T-helper 2 cell treated with Interferon-gamma antibody and Interleukin-4, amounts not matched to agents 5 μg/mL and 100 μg/mL, for 36 hours (primary cell): ENCODE results near the gene GSDME.

ENCODE experiments used
- DNase-seq: peaks from one replicate; pipeline ENCODE4 v3.0.0; 2021; ENCODE audit warnings: low spot score
- H3K27ac Mint-ChIP-seq: one replicate; pipeline ENCODE4 v1.8.0; 2021; ENCODE audit warnings: mild to moderate bottlenecking, mixed read lengths
- H3K27me3 Mint-ChIP-seq: one replicate; pipeline ENCODE4 v1.8.0; 2021; ENCODE audit warnings: low read depth, mixed read lengths
- H3K36me3 Mint-ChIP-seq: one replicate; pipeline ENCODE4 v1.8.0; 2021; ENCODE audit warnings: low read depth, mixed read lengths
- H3K4me1 Mint-ChIP-seq: one replicate; pipeline ENCODE4 v1.8.0; 2021; ENCODE audit warnings: low read depth, mixed read lengths
- H3K4me3 Mint-ChIP-seq: one replicate; pipeline ENCODE4 v1.8.0; 2022; ENCODE audit warnings: mild to moderate bottlenecking, moderate library complexity, mixed read lengths
- H3K9me3 Mint-ChIP-seq: one replicate; pipeline ENCODE4 v1.8.0; 2021; ENCODE audit warnings: mixed read lengths

Gene GSDME

DNA sequence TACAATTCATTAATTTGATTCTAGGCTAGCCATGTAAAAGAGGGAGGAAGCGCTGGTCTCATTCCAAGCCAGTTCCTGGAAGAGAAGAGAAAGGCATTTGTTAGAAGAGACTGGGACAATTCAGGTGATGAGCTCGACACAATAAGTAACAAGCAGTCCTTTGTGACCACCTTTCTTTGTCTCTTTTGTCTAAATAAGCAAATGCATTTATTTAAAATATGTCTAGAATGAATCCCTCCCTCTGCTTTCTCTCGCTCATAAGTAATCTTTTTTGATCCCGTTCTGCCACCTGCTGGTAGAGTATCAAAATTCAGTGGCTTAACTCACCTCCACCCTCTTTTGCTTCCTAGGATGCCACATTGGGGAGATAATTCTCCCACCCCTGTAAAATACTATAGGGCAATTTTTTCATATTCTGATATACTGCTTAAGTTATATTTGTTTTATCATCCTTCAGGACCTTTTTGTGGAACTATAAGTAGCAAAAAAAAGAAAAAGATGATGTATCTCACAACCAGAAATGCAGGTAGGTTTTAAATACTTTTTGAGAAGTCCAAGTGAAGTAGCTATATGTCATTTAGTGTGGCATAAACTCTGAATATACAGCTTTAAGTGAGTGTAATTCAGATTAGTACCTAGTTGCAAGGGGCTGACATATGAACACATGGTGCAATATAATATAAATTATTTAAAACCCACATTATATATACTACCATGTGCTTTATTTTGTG lies 91.5 kb downstream of the GSDME start:
- Mint-ChIP-seq H3K4me3 (no peak overlapping the region), H3K27ac (no peak overlapping the region), H3K36me3 (no peaks in the 10 kb centered on the region), H3K9me3 (no peaks in the 10 kb centered on the region), H3K27me3 (no peaks in the 10 kb centered on the region), H3K4me1 (peaks cover 6% of the 10 kb centered on the region)
- peak; percentile 15 for DNase-seq

DNA sequence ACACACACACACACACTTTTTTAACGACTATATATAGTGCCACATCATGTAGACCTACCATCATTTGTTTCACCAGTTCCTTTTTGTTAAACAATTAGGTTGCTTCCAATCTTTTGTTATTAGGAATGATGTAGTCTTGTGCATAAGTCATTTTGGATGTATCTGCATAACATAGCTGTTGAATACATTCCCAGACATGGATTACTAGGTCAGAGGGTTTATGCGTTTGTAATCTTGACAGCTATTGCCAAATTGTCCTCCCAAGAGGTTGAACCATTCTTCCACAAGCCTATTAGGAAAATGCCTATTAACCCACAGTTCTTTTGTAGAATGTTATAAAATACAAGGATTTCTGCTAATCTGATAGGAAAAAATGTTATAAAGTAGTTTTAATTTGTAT lies 96.7 kb downstream of the GSDME start:
- Mint-ChIP-seq H3K36me3 (no peaks in the 10 kb centered on the region), H3K27me3 (no peaks in the 10 kb centered on the region), H3K27ac (no peak overlapping the region), H3K4me3 (no peak overlapping the region), H3K9me3 (no peaks in the 10 kb centered on the region), H3K4me1 (no peaks in the 10 kb centered on the region)
- DNase-seq, result no peak

DNA sequence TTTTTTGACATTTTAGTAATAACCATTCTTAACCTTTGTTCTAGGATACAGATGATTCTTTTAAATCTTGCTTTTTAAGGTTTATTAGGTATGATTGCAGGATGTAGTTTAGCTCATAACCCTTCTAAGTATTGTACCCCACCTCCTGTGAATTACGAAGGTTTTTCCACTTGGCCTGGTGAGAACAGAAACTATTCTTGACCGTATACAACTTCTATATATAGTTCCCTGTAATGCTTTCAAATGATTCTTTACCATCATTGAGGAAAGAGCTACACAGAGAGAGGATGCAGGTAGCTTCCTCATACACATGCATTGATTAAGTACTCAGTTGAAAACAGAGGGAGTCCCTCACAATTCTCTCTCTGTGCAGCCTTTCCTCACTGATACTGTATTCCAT lies 97.8 kb downstream of the GSDME start:
- H3K9me3 Mint-ChIP-seq, result no peaks in the 10 kb centered on the region
- no peak overlapping the region for H3K4me3 Mint-ChIP-seq
- no peak overlapping the region for H3K27ac Mint-ChIP-seq
- no peak for DNase-seq
- no peaks in the 10 kb centered on the region for H3K4me1 Mint-ChIP-seq
- H3K36me3 Mint-ChIP-seq, result no peaks in the 10 kb centered on the region
- no peaks in the 10 kb centered on the region for H3K27me3 Mint-ChIP-seq

DNA sequence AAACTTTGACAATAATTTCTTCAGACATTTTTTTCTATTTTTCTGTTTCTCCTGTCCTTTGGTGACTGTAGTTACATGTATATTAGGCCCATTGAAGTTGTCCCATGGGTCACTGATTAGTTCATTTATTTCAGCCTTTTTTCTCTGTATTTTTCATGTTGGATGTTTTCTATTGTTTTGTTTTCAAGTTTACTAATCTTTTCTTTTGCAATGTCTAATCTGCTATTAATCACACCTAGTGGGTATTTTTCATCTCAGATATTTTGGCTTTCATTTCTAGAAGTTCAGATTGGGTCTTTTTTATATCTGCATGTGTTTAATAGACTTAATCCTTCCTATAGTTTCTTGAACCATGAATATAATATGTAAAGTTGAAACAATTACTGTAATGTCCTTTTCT lies 99.3 kb downstream of the GSDME start:
- Mint-ChIP-seq H3K4me1 (peaks cover 4% of the 10 kb centered on the region), H3K36me3 (no peaks in the 10 kb centered on the region)

DNA sequence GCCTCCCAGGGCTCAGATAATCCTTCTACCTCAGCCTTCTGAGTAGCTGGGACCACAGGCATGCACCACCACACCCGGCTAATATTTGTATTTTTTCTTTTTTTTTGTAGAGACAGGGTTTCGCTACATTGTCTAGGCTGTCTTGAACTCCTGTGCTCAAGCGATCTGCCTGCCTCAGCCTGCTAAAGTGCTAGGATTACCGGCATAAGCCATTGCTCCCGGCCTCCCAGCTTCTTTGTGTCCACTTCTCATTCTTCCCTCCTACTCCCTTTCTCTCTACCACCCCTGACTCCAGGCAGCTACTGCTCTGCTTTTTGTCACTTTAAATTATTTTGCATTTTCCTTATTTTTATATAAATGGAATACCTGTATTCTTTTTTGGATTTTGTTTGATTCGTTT lies 100.7 kb downstream of the GSDME start:
- no peak overlapping the region for H3K4me3 Mint-ChIP-seq
- no peaks in the 10 kb centered on the region for H3K27me3 Mint-ChIP-seq
- no peaks in the 10 kb centered on the region for H3K36me3 Mint-ChIP-seq
- no peaks in the 10 kb centered on the region for H3K9me3 Mint-ChIP-seq
- H3K27ac Mint-ChIP-seq, result no peak overlapping the region
- DNase-seq, result no peak
- peaks cover 7% of the 10 kb centered on the region for H3K4me1 Mint-ChIP-seq

More for the DNA sequence above, 99.3 kb downstream of the GSDME start:
- H3K4me3 Mint-ChIP-seq, result no peak overlapping the region
- H3K27me3 Mint-ChIP-seq, result no peaks in the 10 kb centered on the region
- H3K9me3 Mint-ChIP-seq, result no peaks in the 10 kb centered on the region
- H3K27ac Mint-ChIP-seq, result no peak overlapping the region
- no peak for DNase-seq

DNA sequence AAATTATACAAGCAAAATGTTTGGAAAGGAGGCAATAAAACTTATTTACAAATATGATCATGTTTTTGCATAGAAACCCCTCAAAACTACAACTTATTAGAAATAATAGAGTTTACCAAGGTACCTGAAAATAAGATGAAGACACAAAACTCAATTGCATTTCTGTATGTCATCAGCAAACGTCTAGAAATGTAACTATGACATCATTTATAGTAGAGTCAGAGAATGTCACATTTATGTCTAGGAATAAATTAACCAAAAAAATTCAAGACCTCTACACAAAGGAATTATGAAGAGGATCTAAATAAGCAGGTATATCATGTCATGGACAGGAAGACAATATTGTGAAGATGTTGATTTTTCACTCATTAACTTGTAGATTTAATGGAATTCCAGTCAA lies 103.0 kb downstream of the GSDME start:
- Mint-ChIP-seq H3K4me3 (no peak overlapping the region), H3K27ac (no peak overlapping the region), H3K9me3 (no peaks in the 10 kb centered on the region), H3K27me3 (no peaks in the 10 kb centered on the region), H3K4me1 (peaks cover 7% of the 10 kb centered on the region), H3K36me3 (no peaks in the 10 kb centered on the region)
- no peak for DNase-seq

DNA sequence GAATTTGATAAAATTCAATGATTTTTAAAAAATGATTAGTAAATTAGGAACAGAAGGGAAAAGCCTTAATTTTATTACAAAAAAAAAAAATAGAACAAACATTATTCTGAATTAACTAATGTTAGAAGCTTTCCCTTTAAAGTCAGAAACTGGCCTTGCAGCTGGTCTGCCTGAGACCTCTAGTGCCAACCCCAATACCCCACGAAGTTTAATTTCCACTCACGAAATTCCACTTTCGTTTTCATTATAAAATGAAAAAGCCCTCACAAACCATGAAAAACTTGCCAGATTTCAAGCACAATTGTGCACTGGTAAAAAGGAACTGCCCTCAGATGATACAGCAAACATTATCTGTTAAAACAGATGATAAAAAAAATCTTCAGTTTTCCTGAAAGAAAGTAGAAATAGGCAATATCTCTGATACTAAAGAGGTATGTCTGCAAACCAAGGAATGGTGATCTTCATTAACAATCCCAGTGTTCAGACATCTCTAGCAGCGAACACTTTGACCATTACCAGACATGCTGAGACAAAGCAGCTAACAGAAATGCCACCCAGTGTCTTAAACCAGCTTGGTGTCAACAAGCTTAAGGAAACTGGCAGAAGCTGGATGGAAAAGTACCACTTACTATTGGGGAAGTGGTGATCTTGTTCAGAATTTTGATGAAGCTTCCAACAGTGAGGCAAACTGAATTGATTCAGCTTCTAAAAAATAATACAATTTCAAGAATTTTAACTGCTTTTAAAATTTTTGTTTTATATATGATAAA lies 103.8 kb downstream of the GSDME start:
- Mint-ChIP-seq H3K9me3 (no peaks in the 10 kb centered on the region), H3K27ac (no peak overlapping the region), H3K4me1 (peaks cover 7% of the 10 kb centered on the region), H3K4me3 (peak overlapping the region; percentile 42), H3K27me3 (no peaks in the 10 kb centered on the region), H3K36me3 (no peaks in the 10 kb centered on the region)
- DNase-seq, result no peak

DNA sequence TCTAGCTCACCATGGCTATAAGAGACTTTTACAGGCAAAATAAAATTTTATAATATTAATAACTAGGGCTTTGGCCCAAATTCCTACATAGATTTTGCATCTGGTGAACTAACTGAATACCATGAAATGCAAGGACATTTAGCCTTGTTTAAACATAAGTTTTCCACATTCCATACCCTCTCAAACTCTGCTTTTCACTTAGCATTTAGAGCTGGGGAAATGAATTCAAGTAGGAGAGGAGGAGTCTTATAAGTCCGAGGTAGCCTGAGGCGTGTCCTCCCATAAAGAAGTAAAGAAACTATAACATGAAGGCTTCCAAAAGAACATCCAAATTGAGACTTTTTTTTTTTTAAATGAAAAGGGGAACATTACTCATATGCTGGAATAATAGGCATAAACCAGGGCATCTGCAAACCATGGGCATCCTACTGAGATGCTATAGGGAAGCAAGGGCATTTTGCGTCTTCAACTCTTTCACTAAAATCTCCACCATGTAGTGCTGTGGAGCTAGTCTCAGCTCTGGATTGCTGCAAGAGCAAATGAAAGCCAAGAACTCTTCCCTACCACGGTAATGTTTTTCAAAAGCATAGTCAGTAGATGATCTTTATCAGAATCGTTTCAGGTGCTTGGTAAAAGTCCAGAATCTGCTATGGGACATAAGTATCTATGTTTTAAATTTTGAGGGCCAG lies 104.9 kb downstream of the GSDME start:
- H3K36me3 Mint-ChIP-seq, result no peaks in the 10 kb centered on the region

More for the DNA sequence above, 104.9 kb downstream of the GSDME start:
- H3K4me3 Mint-ChIP-seq, result no peak overlapping the region
- no peak for DNase-seq
- H3K9me3 Mint-ChIP-seq, result no peaks in the 10 kb centered on the region
- peaks cover 7% of the 10 kb centered on the region for H3K4me1 Mint-ChIP-seq
- no peak overlapping the region for H3K27ac Mint-ChIP-seq
- H3K27me3 Mint-ChIP-seq, result no peaks in the 10 kb centered on the region
